AG09319 (cell line): Measurements from ENCODE around the gene CNTNAP2.

Experiments
- DNase-seq: peaks from one replicate; pipeline ENCODE4 v3.0.0-alpha.2; 2010; ENCODE audit warnings: low read depth; ENCODE audit errors: extremely low read depth
- CTCF ChIP-seq: IDR thresholded peaks from 2 replicates; pipeline ENCODE4 v1.5.1; 2011; ENCODE audit warnings: low read depth, mild to moderate bottlenecking, inconsistent platforms, low read length, moderate library complexity

The CNTNAP2 gene

GRCh38 chr7:148265896-148266295, 2149.3 kb downstream of the CNTNAP2 start:
- no peak for TF ChIP-seq CTCF
- DNase-seq, result no peak

GRCh38 chr7:148266795-148267194, 2150.2 kb downstream of the CNTNAP2 start:
- no peak for DNase-seq
- TF ChIP-seq CTCF, result no peak

- DNase-seq, result no peak
These were observed 2154.0 kb downstream of the CNTNAP2 start for GRCh38 chr7:148270576-148270975.

GRCh38 chr7:148274118-148274517, 2157.5 kb downstream of the CNTNAP2 start:
- no peak for DNase-seq
- TF ChIP-seq CTCF, result no peak

More at GRCh38 chr7:148270576-148270975, 2154.0 kb downstream of the CNTNAP2 start:
- no peak for TF ChIP-seq CTCF

- no peak for DNase-seq
- TF ChIP-seq CTCF, result no peak
These were observed 2158.8 kb downstream of the CNTNAP2 start for GRCh38 chr7:148275359-148275890.

GRCh38 chr7:148276314-148277041, 2159.9 kb downstream of the CNTNAP2 start:
- no peak for DNase-seq
- TF ChIP-seq CTCF, result no peak

- DNase-seq, result no peak
- TF ChIP-seq CTCF, result no peak
These were observed 2160.6 kb downstream of the CNTNAP2 start for GRCh38 chr7:148277042-148277660.
